Measurements from ENCODE around the gene SLC6A13. TPM values are rescaled to one million over a fixed set of nuclear protein-coding genes. Genes with fewer than 3 reads are reported as not detected.
"Not testable (repeated sequence)": the region's sequence is repeated elsewhere in the genome, so short reads cannot be mapped to it uniquely, and the experiment has no call there.

Gene SLC6A13
- total RNA-seq, 1 experiment from 2014 or later: not detected

DNA sequence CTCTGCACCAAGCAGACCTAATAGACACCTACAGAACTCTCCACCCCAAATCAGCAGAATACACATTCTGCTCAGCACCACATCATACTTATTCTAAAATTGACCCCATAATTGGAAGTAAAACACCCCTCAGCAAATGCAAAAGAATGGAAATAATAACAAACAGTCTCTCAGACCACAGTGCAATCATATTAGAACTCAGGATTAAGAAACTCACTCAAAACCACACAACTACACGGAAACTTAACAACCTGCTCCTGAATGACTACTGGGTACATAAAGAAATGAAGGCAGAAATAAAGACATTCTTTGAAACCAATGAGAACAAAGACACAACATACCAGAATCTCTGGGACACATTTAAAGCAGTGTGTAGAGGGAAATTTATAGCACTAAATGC lies 37.5 kb upstream of the SLC6A13 start:
- H3K4me2 ChIP-seq (ENCODE audit: insufficient read depth, insufficient read length, low read length); H3K56ac ChIP-seq (ENCODE audit: insufficient read length, low read depth, low read length); DNase-seq; H4K5ac ChIP-seq (ENCODE audit: insufficient read length, low read depth, low read length); H3K14ac ChIP-seq (ENCODE audit: insufficient read depth, low read length); H2BK120ac ChIP-seq (ENCODE audit: low read depth, low read length, poor library complexity, severe bottlenecking); H2AFZ ChIP-seq (ENCODE audit: low read length); H3T11ph ChIP-seq (ENCODE audit: low read length); H3K79me2 ChIP-seq (ENCODE audit: insufficient read depth, low read length); H3K79me1 ChIP-seq (ENCODE audit: insufficient read depth, low read depth, low read length, poor library complexity, severe bottlenecking); H4K20me1 ChIP-seq (ENCODE audit: control insufficient read depth, insufficient read depth, insufficient read length); H2BK12ac ChIP-seq (ENCODE audit: insufficient read length, low read depth, low read length); H3K27ac ChIP-seq (ENCODE audit: insufficient read length, low read depth, low read length); H2AK5ac ChIP-seq (ENCODE audit: insufficient read length, low read length); H4K8ac ChIP-seq (replicated peaks; ENCODE audit: insufficient read length, low read depth, low read length); H3K4me1 Mint-ChIP-seq; H3K4me1 ChIP-seq (ENCODE audit: insufficient read depth, low read length); H3K9ac ChIP-seq (ENCODE audit: extremely low read depth, insufficient read length, low read length); H2BK15ac ChIP-seq (ENCODE audit: low read depth, low read length); H2BK20ac ChIP-seq (ENCODE audit: low read depth, low read length, poor library complexity, severe bottlenecking); H3K18ac ChIP-seq (ENCODE audit: insufficient read length, low read depth, low read length); H3K27ac Mint-ChIP-seq; H3K4me3 Mint-ChIP-seq; H3K9me3 ChIP-seq (ENCODE audit: control insufficient read depth, low read depth, low read length); H3K27me3 Mint-ChIP-seq (ENCODE audit: low read depth); H3K4ac ChIP-seq (ENCODE audit: low read depth, low read length); H3K23me2 ChIP-seq (ENCODE audit: insufficient read length, low read depth, low read length, poor library complexity, severe bottlenecking); H2BK5ac ChIP-seq (ENCODE audit: insufficient read length, low read length); H4K91ac ChIP-seq (ENCODE audit: insufficient read length, low read depth, low read length); H3K27me3 ChIP-seq (ENCODE audit: insufficient read depth, low read length); H3K23ac ChIP-seq (ENCODE audit: insufficient read length, low read depth, low read length): not testable (repeated sequence)
- peaks cover 16 to 23% of the 10 kb centered on the region in 2 experiments for H3K9me3 Mint-ChIP-seq
- peaks cover 52 to 86% (median 72%) of the 10 kb centered on the region in 3 experiments for H3K36me3 Mint-ChIP-seq (ENCODE audit: insufficient read depth in 1 of 3, low read depth in 3 of 3)
- no CpG with 5 or more reads among the region's 1 CpG for WGBS (ENCODE audit: extremely low coverage, insufficient read length, low lambda C conversion rate)

DNA sequence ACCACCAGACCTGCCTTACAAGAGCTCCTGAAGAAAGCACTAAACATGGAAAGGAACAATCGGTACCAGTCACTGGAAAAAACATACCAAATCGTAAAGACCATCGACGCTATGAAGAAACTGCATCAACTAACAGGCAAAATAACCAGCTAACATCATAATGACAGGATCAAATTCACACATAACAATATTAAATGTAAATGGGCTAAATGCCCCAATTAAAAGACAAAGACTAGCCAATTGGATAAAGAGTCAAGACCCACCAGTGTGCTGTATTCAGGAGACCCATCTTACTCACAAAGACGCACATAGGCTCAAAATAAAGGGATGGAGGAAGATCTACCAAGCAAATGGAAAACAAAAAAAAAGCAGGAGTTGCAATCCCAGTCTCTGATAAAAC lies 36.9 kb upstream of the SLC6A13 start:
- H4K5ac ChIP-seq (ENCODE audit: insufficient read length, low read depth, low read length); H3K9ac ChIP-seq (ENCODE audit: extremely low read depth, insufficient read length, low read length); H2AFZ ChIP-seq (ENCODE audit: low read length); H3K56ac ChIP-seq (ENCODE audit: insufficient read length, low read depth, low read length); DNase-seq; H3K27me3 Mint-ChIP-seq (ENCODE audit: low read depth); H3K79me2 ChIP-seq (ENCODE audit: insufficient read depth, low read length); H2BK120ac ChIP-seq (ENCODE audit: low read depth, low read length, poor library complexity, severe bottlenecking); H3T11ph ChIP-seq (ENCODE audit: low read length); H2BK20ac ChIP-seq (ENCODE audit: low read depth, low read length, poor library complexity, severe bottlenecking); H2AK5ac ChIP-seq (ENCODE audit: insufficient read length, low read length); H3K14ac ChIP-seq (ENCODE audit: insufficient read depth, low read length); H3K27me3 ChIP-seq (ENCODE audit: insufficient read depth, low read length); H4K20me1 ChIP-seq (ENCODE audit: control insufficient read depth, insufficient read depth, insufficient read length); H3K4ac ChIP-seq (ENCODE audit: low read depth, low read length); H3K79me1 ChIP-seq (ENCODE audit: insufficient read depth, low read depth, low read length, poor library complexity, severe bottlenecking); H3K4me2 ChIP-seq (ENCODE audit: insufficient read depth, insufficient read length, low read length); H3K27ac Mint-ChIP-seq; H4K91ac ChIP-seq (ENCODE audit: insufficient read length, low read depth, low read length); H3K23ac ChIP-seq (ENCODE audit: insufficient read length, low read depth, low read length); H2BK5ac ChIP-seq (ENCODE audit: insufficient read length, low read length); H3K4me3 Mint-ChIP-seq; H3K4me1 Mint-ChIP-seq; H3K23me2 ChIP-seq (ENCODE audit: insufficient read length, low read depth, low read length, poor library complexity, severe bottlenecking); H3K4me1 ChIP-seq (ENCODE audit: insufficient read depth, low read length); H2BK12ac ChIP-seq (ENCODE audit: insufficient read length, low read depth, low read length); H4K8ac ChIP-seq (replicated peaks; ENCODE audit: insufficient read length, low read depth, low read length); H3K18ac ChIP-seq (ENCODE audit: insufficient read length, low read depth, low read length); H3K9me3 ChIP-seq (ENCODE audit: control insufficient read depth, low read depth, low read length); H2BK15ac ChIP-seq (ENCODE audit: low read depth, low read length); H3K27ac ChIP-seq (ENCODE audit: insufficient read length, low read depth, low read length): not testable (repeated sequence)
- Mint-ChIP-seq H3K36me3 (ENCODE audit: insufficient read depth in 1 of 3, low read depth in 3 of 3) (peaks cover 55 to 91% (median 76%) of the 10 kb centered on the region in 3 experiments), H3K9me3 (peaks cover 16 to 23% of the 10 kb centered on the region in 2 experiments)
- WGBS (ENCODE audit: extremely low coverage, insufficient read length, low lambda C conversion rate): no CpG with 5 or more reads among the region's 5 CpGs

Data from H9 (cell line).